Cardiac fibroblast (primary cell): ENCODE results near the gene SAE1.
A peak's percentile ranks its signal among the peaks of the same experiment; 100 is the strongest.

ENCODE experiments used
- DNase-seq, 2 donors: peaks; one replicate each; pipeline versions ENCODE4 v3.0.0 to v3.0.0-alpha.2; 2010; ENCODE audit warnings: low read depth in 2 of 2
- H3K4me3 ChIP-seq, 2 donors: replicated peaks in 1 of 2; 1 replicate in 1 of 2; 2 replicates in 1 of 2; pipeline ENCODE4 v1.5.1; 2011; ENCODE audit warnings: low read depth in 2 of 2, low read length in 2 of 2, mild to moderate bottlenecking in 2 of 2, moderate library complexity in 1 of 2
- TF ChIP-seq, protein P1 (sequence below): IDR thresholded peaks from one replicate; pipeline ENCODE4 v1.5.1; 2011; ENCODE audit warnings: low read depth, mild to moderate bottlenecking, low read length, inconsistent platforms

The SAE1 gene

GRCh38 chr19:47157431-47158321 lies 27.0 kb downstream of the SAE1 start:
- TF ChIP-seq, protein P1, sequence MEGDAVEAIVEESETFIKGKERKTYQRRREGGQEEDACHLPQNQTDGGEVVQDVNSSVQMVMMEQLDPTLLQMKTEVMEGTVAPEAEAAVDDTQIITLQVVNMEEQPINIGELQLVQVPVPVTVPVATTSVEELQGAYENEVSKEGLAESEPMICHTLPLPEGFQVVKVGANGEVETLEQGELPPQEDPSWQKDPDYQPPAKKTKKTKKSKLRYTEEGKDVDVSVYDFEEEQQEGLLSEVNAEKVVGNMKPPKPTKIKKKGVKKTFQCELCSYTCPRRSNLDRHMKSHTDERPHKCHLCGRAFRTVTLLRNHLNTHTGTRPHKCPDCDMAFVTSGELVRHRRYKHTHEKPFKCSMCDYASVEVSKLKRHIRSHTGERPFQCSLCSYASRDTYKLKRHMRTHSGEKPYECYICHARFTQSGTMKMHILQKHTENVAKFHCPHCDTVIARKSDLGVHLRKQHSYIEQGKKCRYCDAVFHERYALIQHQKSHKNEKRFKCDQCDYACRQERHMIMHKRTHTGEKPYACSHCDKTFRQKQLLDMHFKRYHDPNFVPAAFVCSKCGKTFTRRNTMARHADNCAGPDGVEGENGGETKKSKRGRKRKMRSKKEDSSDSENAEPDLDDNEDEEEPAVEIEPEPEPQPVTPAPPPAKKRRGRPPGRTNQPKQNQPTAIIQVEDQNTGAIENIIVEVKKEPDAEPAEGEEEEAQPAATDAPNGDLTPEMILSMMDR = peak; percentile 17
- peak; percentile 82 to 86 for DNase-seq
- no peak overlapping the region for H3K4me3 ChIP-seq

DNA sequence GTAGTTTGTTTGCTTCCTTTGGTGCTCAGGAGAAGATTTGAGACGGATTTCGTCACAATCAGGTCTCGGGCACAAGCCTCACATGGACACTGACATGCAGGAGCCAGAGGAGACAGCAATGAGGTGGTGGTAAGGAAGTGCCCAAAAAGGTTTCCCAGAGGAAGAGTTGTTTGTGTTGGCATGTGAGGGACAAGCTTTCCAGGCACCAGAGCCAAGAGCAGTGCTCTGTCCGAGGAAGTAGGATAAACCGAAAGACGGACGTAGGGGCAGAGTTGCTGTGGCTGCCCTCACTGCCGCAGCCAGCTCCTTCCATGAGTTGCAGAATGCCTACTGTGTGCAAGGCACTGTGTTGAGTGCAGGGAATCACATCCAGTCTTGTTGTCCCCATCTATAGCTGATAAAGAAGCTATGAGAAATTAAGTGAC lies 27.7 kb downstream of the SAE1 start:
- TF ChIP-seq, protein P1 = no peak
- no peak overlapping the region for H3K4me3 ChIP-seq
- DNase-seq = peak in 1 of 2 donors; percentile 19

- TF ChIP-seq, protein P1 = no peak
- peak; percentile 32 to 59 for DNase-seq
- no peak overlapping the region for H3K4me3 ChIP-seq
These were observed 28.4 kb downstream of the SAE1 start for GRCh38 chr19:47158879-47159503.

DNA sequence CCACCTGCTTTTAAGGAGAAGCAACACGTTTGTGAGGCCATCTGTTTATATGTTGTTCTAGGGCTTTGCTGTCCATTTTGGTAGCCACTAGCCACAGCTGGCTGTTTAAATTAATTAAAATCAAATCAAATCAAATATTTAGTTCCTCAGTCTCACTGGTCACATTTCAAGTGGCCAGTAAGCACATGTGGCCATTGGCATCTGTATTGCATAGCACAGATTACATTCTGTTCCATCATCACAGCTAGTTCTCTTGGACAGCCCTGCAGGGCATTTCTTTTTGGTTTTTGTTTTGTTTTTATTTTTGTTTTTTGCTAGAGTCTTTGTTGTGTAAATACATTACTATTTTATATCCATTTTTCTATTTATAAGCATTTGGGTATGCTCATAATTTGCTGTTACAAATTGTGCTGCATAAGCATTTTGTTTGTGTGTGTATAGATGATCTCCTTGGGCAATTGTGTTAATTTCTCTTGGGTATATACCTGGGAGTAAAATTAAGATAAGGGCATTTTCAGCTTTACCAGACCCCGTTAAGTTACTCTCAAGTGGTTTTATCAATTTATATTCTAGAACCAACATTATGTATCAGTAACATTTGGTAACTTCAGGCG lies 31.3 kb downstream of the SAE1 start:
- DNase-seq = peak in 1 of 2 donors; percentile 25
- H3K4me3 ChIP-seq = no peak overlapping the region
- TF ChIP-seq, protein P1 = no peak

GRCh38 chr19:47168065-47168464 lies 37.4 kb downstream of the SAE1 start:
- TF ChIP-seq, protein P1 = no peak
- no peak for DNase-seq
- H3K4me3 ChIP-seq = no peak overlapping the region

GRCh38 chr19:47172666-47173455 lies 42.2 kb downstream of the SAE1 start:
- DNase-seq = no peak
- H3K4me3 ChIP-seq = no peak overlapping the region
- TF ChIP-seq, protein P1 = no peak
